Trophoblast cell (in vitro differentiated cells and primary cell): Measurements from ENCODE around the gene ZSCAN12. TPM values are rescaled to one million over a fixed set of nuclear protein-coding genes. Genes with fewer than 3 reads are reported as not detected.
"Not testable (repeated sequence)": the region's sequence is repeated elsewhere in the genome, so short reads cannot be mapped to it uniquely, and the experiment has no call there.

Source experiments
- DNase-seq, 2 donors: peaks; one replicate each; pipeline ENCODE4 v3.0.0-alpha.2; 2016
- H2AFZ ChIP-seq: 2 replicates; pipeline ENCODE4 v1.6.1; 2013; ENCODE audit warnings: low read length, moderate library complexity, mild to moderate bottlenecking; ENCODE audit not compliant: insufficient read depth, poor library complexity
- H2AK5ac ChIP-seq: 2 replicates; pipeline ENCODE4 v1.6.1; 2013; ENCODE audit warnings: mild to moderate bottlenecking, low read length
- H2BK120ac ChIP-seq: 2 replicates; pipeline ENCODE4 v1.6.1; 2013; ENCODE audit warnings: low read length, mild to moderate bottlenecking, moderate library complexity; ENCODE audit not compliant: insufficient read depth, poor library complexity
- H2BK12ac ChIP-seq: 2 replicates; pipeline ENCODE4 v1.6.1; 2013; ENCODE audit warnings: mild to moderate bottlenecking, low read length, moderate library complexity
- H2BK5ac ChIP-seq: 2 replicates; pipeline ENCODE4 v1.6.1; 2013; ENCODE audit warnings: low read length, low read depth, moderate library complexity, mild to moderate bottlenecking; ENCODE audit not compliant: poor library complexity
- H3K14ac ChIP-seq: 2 replicates; pipeline ENCODE4 v1.6.1; 2013; ENCODE audit warnings: mild to moderate bottlenecking, low read length
- H3K18ac ChIP-seq: 2 replicates; pipeline ENCODE4 v1.6.1; 2013; ENCODE audit warnings: mild to moderate bottlenecking, low read length
- H3K23ac ChIP-seq: 2 replicates; pipeline ENCODE4 v1.6.1; 2013; ENCODE audit warnings: low read length
- H3K27ac ChIP-seq: 2 replicates; pipeline ENCODE4 v1.5.1; 2013; ENCODE audit warnings: low read depth, mild to moderate bottlenecking, inconsistent platforms, low read length, moderate library complexity
- H3K27me3 ChIP-seq: 2 replicates; pipeline ENCODE4 v1.6.1; 2013; ENCODE audit warnings: inconsistent platforms, mild to moderate bottlenecking, low read length, moderate library complexity; ENCODE audit not compliant: insufficient read depth
- H3K36me3 ChIP-seq, 2 experiments: 1 replicate in 1 of 2; 2 replicates in 1 of 2; pipeline ENCODE4 v1.6.1; 2013; ENCODE audit warnings: low read length in 2 of 2, mild to moderate bottlenecking in 2 of 2, moderate library complexity in 1 of 2; ENCODE audit not compliant: insufficient read depth in 2 of 2, control insufficient read depth in 1 of 2
- H3K4ac ChIP-seq: 2 replicates; pipeline ENCODE4 v1.6.1; 2013; ENCODE audit warnings: low read depth, mild to moderate bottlenecking, low read length, moderate library complexity
- H3K4me1 ChIP-seq, 2 experiments: 1 replicate in 1 of 2; 2 replicates in 1 of 2; pipeline ENCODE4 v1.6.1; 2013; ENCODE audit warnings: low read length in 2 of 2, mild to moderate bottlenecking in 2 of 2, moderate library complexity in 1 of 2; ENCODE audit not compliant: insufficient read depth in 2 of 2, control insufficient read depth in 1 of 2
- H3K4me2 ChIP-seq: 2 replicates; pipeline ENCODE4 v1.6.1; 2013; ENCODE audit warnings: inconsistent platforms, mild to moderate bottlenecking, low read length, moderate library complexity
- H3K4me3 ChIP-seq: 2 replicates; pipeline ENCODE4 v1.5.1; 2013; ENCODE audit warnings: mild to moderate bottlenecking, low read depth, low read length, inconsistent platforms
- H3K79me1 ChIP-seq: one replicate; pipeline ENCODE4 v1.6.1; 2013; ENCODE audit warnings: low read length
- H3K79me2 ChIP-seq: 2 replicates; pipeline ENCODE4 v1.6.1; 2013; ENCODE audit warnings: low read length, mild to moderate bottlenecking; ENCODE audit not compliant: control insufficient read depth, insufficient read depth, poor library complexity
- H3K9ac ChIP-seq: 2 replicates; pipeline ENCODE4 v1.6.1; 2013; ENCODE audit warnings: mild to moderate bottlenecking, low read length
- H3K9me3 ChIP-seq: 2 replicates; pipeline ENCODE4 v1.6.1; 2013; ENCODE audit warnings: low read depth, mild to moderate bottlenecking, control low read depth, inconsistent platforms, low read length; ENCODE audit not compliant: insufficient read depth
- H4K12ac ChIP-seq: 2 replicates; pipeline ENCODE4 v1.6.1; 2013; ENCODE audit warnings: low read depth, mild to moderate bottlenecking, low read length, moderate library complexity
- H4K8ac ChIP-seq: 2 replicates; pipeline ENCODE4 v1.6.1; 2013; ENCODE audit warnings: low read depth, mild to moderate bottlenecking, low read length, moderate library complexity
- H4K91ac ChIP-seq: one replicate; pipeline ENCODE4 v1.6.1; 2013; ENCODE audit warnings: low read depth, mild to moderate bottlenecking, low read length, moderate library complexity
- WGBS: extraction: QIAGEN DNeasy Blood & Tissue Kit; methylation state at CpG from one replicate; pipeline ENCODE4 v1.1.7; 2013; ENCODE audit warnings: missing lambda C conversion rate; ENCODE audit not compliant: insufficient read length, insufficient coverage; ENCODE audit errors: extremely low coverage; 5-methylcytosine and 5-hydroxymethylcytosine counted together
- polyA plus RNA-seq: library from polyadenylated mRNA; stranded (reverse); fragments of 200-250 nt; gene quantifications from 2 replicates; pipeline ENCODE4 v1.2.3, GENCODE V29; 2013

ZSCAN12 gene
- polyA plus RNA-seq = 2.6 and 3.0 TPM in 2 replicates

GRCh38 chr6:28399350-28400121 lies at the start of gene ZSCAN12:
TSS of gene ZSCAN12 (minus strand) at chr6:28399747. CDS start at chr6:28398405, 1,342 bp downstream.
- H4K8ac ChIP-seq = peak within 1 kb of the TSS; percentile 99
- H3K79me2 ChIP-seq = peaks cover 6% of the 10 kb centered on the region
- peak within 1 kb of the TSS; percentile 85 for H2BK120ac ChIP-seq
- no CpG with 5 or more reads among the region's 49 CpGs for WGBS
- H3K36me3 ChIP-seq = peaks cover 8 to 11% of the 10 kb centered on the region in 2 experiments
- peak within 1 kb of the TSS; percentile 94 for H3K18ac ChIP-seq
- peak within 1 kb of the TSS; percentile 40 for H3K27ac ChIP-seq
- peak within 1 kb of the TSS; percentile 85 for H4K91ac ChIP-seq
- H3K9me3 ChIP-seq = no peaks in the 10 kb centered on the region
- H2BK5ac ChIP-seq = peak within 1 kb of the TSS; percentile 68
- DNase-seq = peak; percentile 65 to 78
- no peak within 1 kb of the TSS for H2BK12ac ChIP-seq
- H3K4me2 ChIP-seq = peak within 1 kb of the TSS; percentile 65
- H2AK5ac ChIP-seq = peak within 1 kb of the TSS; percentile 15
- H3K9ac ChIP-seq = peak within 1 kb of the TSS; percentile 100
- peak within 1 kb of the TSS; percentile 98 for H2AFZ ChIP-seq
- peak within 1 kb of the TSS; percentile 99 for H3K4me3 ChIP-seq
- peak within 1 kb of the TSS; percentile 99 for H4K12ac ChIP-seq
- peaks cover 6% of the 10 kb centered on the region for H3K79me1 ChIP-seq
- H3K4ac ChIP-seq = peak within 1 kb of the TSS; percentile 85
- peak within 1 kb of the TSS; percentile 89 for H3K23ac ChIP-seq
- no peaks in the 10 kb centered on the region for H3K27me3 ChIP-seq
- peaks cover 2 to 3% of the 10 kb centered on the region in 2 experiments for H3K4me1 ChIP-seq
- peak within 1 kb of the TSS; percentile 98 for H3K14ac ChIP-seq

GRCh38 chr6:28449056-28449455 lies 49.5 kb upstream of the ZSCAN12 start:
- no peaks in the 10 kb centered on the region for H3K27me3 ChIP-seq
- H3K4ac ChIP-seq = no peak overlapping the region
- no peak overlapping the region for H4K8ac ChIP-seq
- no peak overlapping the region for H2BK5ac ChIP-seq
- no peak overlapping the region for H4K12ac ChIP-seq
- peaks cover 2% of the 10 kb centered on the region for H3K79me1 ChIP-seq
- H3K23ac ChIP-seq = no peak overlapping the region
- H3K4me3 ChIP-seq = no peak overlapping the region
- no peak overlapping the region for H2BK120ac ChIP-seq
- WGBS = no CpG with 5 or more reads among the region's 1 CpG
- H2AK5ac ChIP-seq = no peak overlapping the region
- H2BK12ac ChIP-seq = no peak overlapping the region
- no peaks in the 10 kb centered on the region for H3K36me3 ChIP-seq
- H3K14ac ChIP-seq = no peak overlapping the region
- H3K79me2 ChIP-seq = peaks cover 4% of the 10 kb centered on the region
- no peak overlapping the region for H3K9ac ChIP-seq
- no peak overlapping the region for H2AFZ ChIP-seq
- H3K4me1 ChIP-seq = no peaks in the 10 kb centered on the region
- H3K18ac ChIP-seq = no peak overlapping the region
- peaks cover 5% of the 10 kb centered on the region for H3K9me3 ChIP-seq
- H3K27ac ChIP-seq = no peak overlapping the region
- DNase-seq = no peak
- H4K91ac ChIP-seq = no peak overlapping the region
- H3K4me2 ChIP-seq = no peak overlapping the region

- H3K18ac ChIP-seq, H2AFZ ChIP-seq, H3K4me3 ChIP-seq, H3K36me3 ChIP-seq, H3K27me3 ChIP-seq, H2BK120ac ChIP-seq, H4K91ac ChIP-seq, H3K23ac ChIP-seq, H3K27ac ChIP-seq, H3K4ac ChIP-seq, DNase-seq, H3K14ac ChIP-seq, H2BK12ac ChIP-seq, H3K79me1 ChIP-seq, H3K9me3 ChIP-seq, H2BK5ac ChIP-seq, H4K8ac ChIP-seq, H3K4me1 ChIP-seq, H2AK5ac ChIP-seq, H4K12ac ChIP-seq, H3K79me2 ChIP-seq: not testable (repeated sequence)
- H3K9ac ChIP-seq = peak overlapping the region; percentile 54
- H3K4me2 ChIP-seq = peak overlapping the region; percentile 82
These were observed 48.0 kb upstream of the ZSCAN12 start for GRCh38 chr6:28447512-28447906.

- H2AFZ ChIP-seq = peak overlapping the region; percentile 61
- H3K27me3 ChIP-seq = no peaks in the 10 kb centered on the region
- H4K12ac ChIP-seq = peak overlapping the region; percentile 14
- no peak overlapping the region for H2BK120ac ChIP-seq
- no peak overlapping the region for H3K18ac ChIP-seq
- H3K4me3 ChIP-seq = peak overlapping the region; percentile 78
- no peak overlapping the region for H3K27ac ChIP-seq
- peak overlapping the region; percentile 82 for H4K8ac ChIP-seq
- no peaks in the 10 kb centered on the region for H3K4me1 ChIP-seq
- peak overlapping the region; percentile 82 for H3K4me2 ChIP-seq
- peaks cover 4% of the 10 kb centered on the region for H3K79me1 ChIP-seq
- H3K9ac ChIP-seq = peak overlapping the region; percentile 54
- H3K23ac ChIP-seq = no peak overlapping the region
- H2AK5ac ChIP-seq = no peak overlapping the region
- peaks cover 5% of the 10 kb centered on the region for H3K9me3 ChIP-seq
- no peak overlapping the region for H2BK12ac ChIP-seq
- no peak overlapping the region for H2BK5ac ChIP-seq
- H3K36me3 ChIP-seq = no peaks in the 10 kb centered on the region
- no peak overlapping the region for H3K4ac ChIP-seq
- peaks cover 4% of the 10 kb centered on the region for H3K79me2 ChIP-seq
- DNase-seq = no peak
- H4K91ac ChIP-seq = peak overlapping the region; percentile 10
- WGBS = no CpG with 5 or more reads among the region's 36 CpGs
- H3K14ac ChIP-seq = peak overlapping the region; percentile 11
These were observed 47.4 kb upstream of the ZSCAN12 start for GRCh38 chr6:28446818-28447511.
